ENCODE data around the gene BPIFB2. TPM values are rescaled to one million over a fixed set of nuclear protein-coding genes. Genes with fewer than 3 reads are reported as not detected.

The BPIFB2 gene
- total RNA-seq, 1 donor from 2014 or later: not detected

DNA sequence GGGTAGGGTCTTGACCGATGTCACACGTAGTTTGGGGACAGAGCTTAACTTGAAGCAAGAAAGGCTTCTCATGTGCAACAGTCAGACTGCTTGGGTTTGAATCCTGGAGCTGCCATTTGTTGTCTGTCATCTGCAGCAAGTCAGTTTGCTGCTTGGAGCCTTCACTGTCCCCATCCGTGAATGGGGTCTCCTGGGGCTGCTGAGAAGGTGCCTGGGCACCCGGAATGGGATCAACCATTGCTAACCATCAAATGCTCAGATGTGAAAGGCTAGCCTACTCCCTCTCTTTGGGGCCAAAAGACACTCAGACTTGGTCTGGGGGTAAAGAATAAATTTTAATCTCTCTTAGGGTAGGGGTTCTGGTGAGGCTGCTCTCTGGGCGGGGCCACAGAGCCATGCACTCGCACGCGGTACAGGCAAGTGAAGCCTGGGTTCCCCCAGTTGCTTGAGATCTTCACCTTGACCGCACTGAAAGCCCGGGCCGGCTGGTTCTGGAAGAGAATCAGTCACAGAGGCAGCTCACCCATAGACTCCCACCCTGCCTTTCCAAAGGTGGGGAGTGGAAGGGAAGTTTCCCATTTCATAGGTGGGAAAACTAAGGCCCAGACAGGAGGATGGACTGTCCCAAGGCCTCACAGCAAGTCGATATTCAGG lies 23.9 kb upstream of the BPIFB2 start:
- intact Hi-C loops (cut with DNase I): no loop called here
- no peaks in the 10 kb centered on the region for H3K9me3 ChIP-seq
- H3K4me3 ChIP-seq: no peak overlapping the region
- H3K27ac ChIP-seq: no peak overlapping the region
- no peaks in the 10 kb centered on the region for H3K4me1 ChIP-seq
- H3K27me3 ChIP-seq: no peaks in the 10 kb centered on the region
- TF ChIP-seq POLR2AphosphoS5 (IDR thresholded peaks at IDR 0.05; ENCODE audit: insufficient read depth in 1 of 2, low read depth in 1 of 2) (no peak), POLR2A (IDR thresholded peaks at IDR 0.05) (no peak)
- TF ChIP-seq, protein P1, sequence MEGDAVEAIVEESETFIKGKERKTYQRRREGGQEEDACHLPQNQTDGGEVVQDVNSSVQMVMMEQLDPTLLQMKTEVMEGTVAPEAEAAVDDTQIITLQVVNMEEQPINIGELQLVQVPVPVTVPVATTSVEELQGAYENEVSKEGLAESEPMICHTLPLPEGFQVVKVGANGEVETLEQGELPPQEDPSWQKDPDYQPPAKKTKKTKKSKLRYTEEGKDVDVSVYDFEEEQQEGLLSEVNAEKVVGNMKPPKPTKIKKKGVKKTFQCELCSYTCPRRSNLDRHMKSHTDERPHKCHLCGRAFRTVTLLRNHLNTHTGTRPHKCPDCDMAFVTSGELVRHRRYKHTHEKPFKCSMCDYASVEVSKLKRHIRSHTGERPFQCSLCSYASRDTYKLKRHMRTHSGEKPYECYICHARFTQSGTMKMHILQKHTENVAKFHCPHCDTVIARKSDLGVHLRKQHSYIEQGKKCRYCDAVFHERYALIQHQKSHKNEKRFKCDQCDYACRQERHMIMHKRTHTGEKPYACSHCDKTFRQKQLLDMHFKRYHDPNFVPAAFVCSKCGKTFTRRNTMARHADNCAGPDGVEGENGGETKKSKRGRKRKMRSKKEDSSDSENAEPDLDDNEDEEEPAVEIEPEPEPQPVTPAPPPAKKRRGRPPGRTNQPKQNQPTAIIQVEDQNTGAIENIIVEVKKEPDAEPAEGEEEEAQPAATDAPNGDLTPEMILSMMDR (IDR thresholded peaks at IDR 0.05): no peak
- no peak for DNase-seq (ENCODE audit: extremely low spot score in 2 of 2)
- no peaks in the 10 kb centered on the region for H3K36me3 ChIP-seq

DNA sequence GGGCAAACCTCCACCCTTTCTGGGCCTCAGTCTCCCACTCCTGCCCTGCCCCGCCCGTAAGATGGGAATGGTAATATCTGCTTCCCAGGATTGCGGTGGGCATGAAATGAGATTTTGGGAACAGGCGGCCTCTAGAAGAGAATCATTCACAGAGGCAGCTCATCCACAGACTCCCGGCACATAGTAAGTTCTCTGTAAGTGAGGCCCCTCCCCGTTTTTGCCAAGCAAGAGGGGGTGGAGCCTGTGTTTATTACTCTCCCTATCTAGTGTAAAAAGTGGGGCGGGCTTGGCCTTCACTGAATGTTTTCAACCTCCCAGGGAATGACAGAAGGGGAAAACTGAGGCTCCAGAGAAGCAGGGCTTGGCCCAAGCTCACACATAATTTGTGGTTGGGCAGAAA lies 23.3 kb upstream of the BPIFB2 start:
- no peak for DNase-seq (ENCODE audit: extremely low spot score in 2 of 2)
- intact Hi-C loops (cut with DNase I): no loop called here
- Histone ChIP-seq H3K36me3 (no peaks in the 10 kb centered on the region), H3K4me3 (no peak overlapping the region), H3K9me3 (no peaks in the 10 kb centered on the region), H3K4me1 (no peaks in the 10 kb centered on the region), H3K27me3 (no peaks in the 10 kb centered on the region), H3K27ac (no peak overlapping the region)
- TF ChIP-seq, protein P1 (IDR thresholded peaks at IDR 0.05): no peak
- TF ChIP-seq POLR2AphosphoS5 (IDR thresholded peaks at IDR 0.05; ENCODE audit: insufficient read depth in 1 of 2, low read depth in 1 of 2): no peak
- no peak for TF ChIP-seq POLR2A (IDR thresholded peaks at IDR 0.05)

DNA sequence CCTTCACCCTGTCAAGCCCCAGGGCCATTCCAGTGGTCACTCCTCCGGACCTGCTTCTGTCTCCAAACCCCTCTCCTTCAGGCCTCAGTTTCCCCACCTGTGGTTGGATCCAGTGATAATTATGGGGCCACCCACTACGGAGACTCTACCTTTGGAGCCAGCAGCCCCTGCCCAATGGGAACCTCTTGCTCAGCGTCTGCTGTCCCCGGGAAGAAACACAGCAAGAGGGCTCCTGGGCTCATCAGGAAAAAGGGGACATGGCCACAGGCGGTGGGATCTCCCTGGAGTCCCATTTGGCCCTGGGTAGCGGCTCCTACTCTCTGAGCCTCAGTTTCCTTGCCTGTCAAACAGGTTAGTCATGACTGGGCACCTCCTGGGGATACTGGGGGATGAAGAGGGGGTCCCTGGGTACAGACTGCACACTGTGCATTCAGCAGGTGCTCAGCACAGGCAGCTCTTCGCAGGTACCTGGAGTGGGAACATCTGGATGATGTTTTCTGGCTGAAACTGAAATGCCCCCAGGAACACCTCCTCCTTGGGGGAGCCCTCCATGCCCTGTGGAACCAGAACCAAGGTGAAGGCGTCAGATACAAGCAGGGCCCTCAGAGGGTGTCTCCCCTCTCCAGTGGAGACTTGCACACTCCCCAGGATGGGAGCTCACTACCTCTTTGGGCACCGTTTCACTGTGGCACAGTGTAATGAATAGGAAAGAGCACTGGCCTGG lies 22.7 kb upstream of the BPIFB2 start:
- no peak for DNase-seq (ENCODE audit: extremely low spot score in 2 of 2)
- intact Hi-C loops (cut with DNase I): no loop called here
- no peak overlapping the region for H3K27ac ChIP-seq
- no peaks in the 10 kb centered on the region for H3K27me3 ChIP-seq
- H3K36me3 ChIP-seq: no peaks in the 10 kb centered on the region
- no peaks in the 10 kb centered on the region for H3K9me3 ChIP-seq
- TF ChIP-seq POLR2A (IDR thresholded peaks at IDR 0.05) (no peak), POLR2AphosphoS5 (IDR thresholded peaks at IDR 0.05; ENCODE audit: insufficient read depth in 1 of 2, low read depth in 1 of 2) (no peak)
- TF ChIP-seq, protein P1 (IDR thresholded peaks at IDR 0.05): no peak
- H3K4me3 ChIP-seq: no peak overlapping the region
- no peaks in the 10 kb centered on the region for H3K4me1 ChIP-seq

DNA sequence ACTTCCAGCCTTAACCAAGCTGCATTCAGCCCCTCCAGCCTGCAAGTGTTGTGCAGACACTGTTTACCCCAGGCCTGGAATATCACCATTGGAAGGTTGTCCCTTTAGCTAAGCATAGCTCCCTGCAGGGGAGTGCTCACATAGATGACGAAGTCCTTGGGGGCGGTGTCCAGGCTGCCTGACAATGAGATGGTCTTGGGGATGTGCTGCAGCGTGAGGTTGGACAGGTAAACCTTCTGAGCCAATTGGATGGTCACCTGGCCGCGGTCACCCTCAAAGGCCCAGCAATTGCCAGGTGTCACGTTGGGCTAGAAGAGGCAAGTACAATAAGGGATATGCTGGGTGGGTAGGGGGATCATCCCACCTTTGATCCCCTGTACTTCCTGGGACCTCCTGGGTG lies 21.9 kb upstream of the BPIFB2 start:
- no peak for TF ChIP-seq POLR2AphosphoS5 (IDR thresholded peaks at IDR 0.05; ENCODE audit: insufficient read depth in 1 of 2, low read depth in 1 of 2)
- no peak for TF ChIP-seq POLR2A (IDR thresholded peaks at IDR 0.05)
- TF ChIP-seq, protein P1 (IDR thresholded peaks at IDR 0.05): no peak
- no peaks in the 10 kb centered on the region for H3K9me3 ChIP-seq
- H3K27ac ChIP-seq: no peak overlapping the region
- no peaks in the 10 kb centered on the region for H3K27me3 ChIP-seq
- H3K36me3 ChIP-seq: no peaks in the 10 kb centered on the region
- DNase-seq (ENCODE audit: extremely low spot score in 2 of 2): no peak
- no peaks in the 10 kb centered on the region for H3K4me1 ChIP-seq
- H3K4me3 ChIP-seq: no peak overlapping the region
- intact Hi-C loops (cut with DNase I): no loop called here
